ENCODE measurements around the gene CNIH3.
"Not testable (repeated sequence)": the region's sequence is repeated elsewhere in the genome, so short reads cannot be mapped to it uniquely, and the experiment has no call there.

Gene CNIH3

DNA sequence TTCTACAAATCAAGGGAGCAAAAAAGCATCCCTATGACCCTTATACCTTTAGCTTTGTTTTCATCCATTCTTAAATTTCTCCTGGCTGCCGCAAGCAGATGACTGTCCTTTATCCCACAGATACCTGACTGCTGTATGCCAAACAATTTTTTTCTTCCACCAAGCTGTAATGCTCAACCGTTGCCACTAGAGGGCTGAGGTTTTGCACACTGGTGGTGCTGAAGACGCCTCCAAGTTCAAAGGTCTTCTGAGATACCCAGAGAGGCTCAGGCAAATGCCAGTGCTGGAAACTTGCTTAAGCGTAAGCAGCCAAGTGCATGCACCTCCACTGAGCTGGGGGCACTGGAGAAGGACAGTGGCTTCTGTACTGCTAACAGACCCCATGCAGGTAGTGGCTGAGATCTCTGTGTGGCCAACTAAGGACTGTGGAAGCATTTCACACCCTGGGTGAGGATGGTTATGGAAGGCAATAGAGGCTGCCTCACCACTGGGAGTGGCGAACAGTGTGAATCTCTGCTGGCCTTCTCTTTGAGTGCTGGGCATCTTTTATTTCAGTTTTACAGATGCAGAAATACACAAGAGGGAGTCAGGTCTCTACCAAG is 28.5 kb downstream of the CNIH3 start:
- DNase-seq, result peak; percentile 81

DNA sequence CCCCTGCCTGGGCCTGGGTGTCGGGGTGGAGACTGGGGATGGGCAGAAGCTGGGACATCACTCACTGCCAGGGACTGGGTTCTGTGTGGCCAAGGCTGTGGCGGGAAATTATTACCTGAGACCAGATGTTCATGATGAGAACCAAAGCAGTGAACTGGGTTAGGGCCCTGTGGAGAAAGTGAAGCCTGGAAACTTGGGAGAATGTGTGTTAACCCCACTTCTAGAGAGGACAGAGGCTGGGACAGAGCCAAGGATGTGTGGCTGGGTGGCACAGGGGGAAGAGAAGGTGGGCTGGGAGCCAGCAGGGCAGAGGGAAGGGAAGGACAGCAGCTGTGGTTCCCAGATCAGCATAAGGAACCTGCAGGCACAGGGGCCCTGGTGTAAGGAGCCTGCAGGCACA is 31.3 kb downstream of the CNIH3 start:
- DNase-seq, result no peak

DNA sequence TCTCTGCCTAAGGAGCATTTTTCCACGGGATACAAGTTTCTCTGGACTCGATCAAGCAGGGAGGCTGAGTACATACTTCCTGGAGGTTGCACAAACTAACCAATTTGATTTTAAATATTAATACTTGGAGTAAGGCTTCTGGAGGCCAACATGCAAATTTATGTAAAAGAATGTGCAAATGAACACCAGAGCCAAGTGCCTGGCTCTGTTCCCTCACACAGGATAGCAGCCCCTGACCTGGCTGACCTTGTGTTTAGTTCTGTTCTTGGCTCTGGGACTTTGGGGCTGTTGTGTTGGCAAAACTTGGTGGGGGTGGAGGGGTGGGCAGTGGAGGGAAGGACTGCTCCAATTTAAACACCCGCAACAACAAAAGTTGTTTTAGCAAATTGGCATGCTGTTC is 34.2 kb downstream of the CNIH3 start:
- DNase-seq, result no peak

DNA sequence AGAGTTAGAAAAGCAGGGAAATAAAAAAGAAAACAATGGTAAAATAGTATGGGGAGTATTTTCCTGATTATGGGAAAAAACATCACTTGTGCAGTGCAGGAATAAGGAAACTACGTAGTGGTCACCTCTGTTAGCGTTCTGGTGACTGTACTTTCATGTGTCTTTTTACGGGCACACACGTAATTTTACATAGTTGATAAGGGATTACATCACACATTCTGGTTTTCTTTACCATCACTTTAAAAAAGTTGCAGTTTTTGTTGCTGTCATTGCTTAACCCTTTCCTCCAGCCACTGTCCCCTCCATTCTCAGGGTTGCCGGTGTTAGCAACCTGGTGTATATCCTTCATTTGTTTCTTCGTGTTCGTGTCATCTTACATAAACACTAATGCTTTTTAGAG is 35.1 kb downstream of the CNIH3 start:
- no peak for DNase-seq

DNA sequence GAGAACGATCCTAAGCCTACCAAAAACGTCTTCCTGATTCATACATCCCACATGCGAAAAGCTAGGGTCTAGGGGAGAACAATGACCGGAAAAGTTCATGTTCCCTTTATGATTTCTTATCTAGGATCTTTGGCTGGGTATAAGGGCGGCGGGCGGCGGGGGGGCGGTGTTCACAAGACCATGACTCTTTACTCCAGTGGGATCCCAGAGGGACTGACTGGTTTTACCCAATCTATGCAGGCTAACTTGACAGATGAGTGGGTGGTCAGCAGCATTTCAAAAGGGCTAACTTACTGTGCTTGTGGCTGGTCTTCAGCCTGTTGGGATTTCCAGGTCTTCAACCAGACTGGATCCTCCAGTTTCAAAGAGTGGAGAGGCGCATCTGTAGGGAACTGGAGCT is 40.3 kb downstream of the CNIH3 start:
- no peak for DNase-seq

DNA sequence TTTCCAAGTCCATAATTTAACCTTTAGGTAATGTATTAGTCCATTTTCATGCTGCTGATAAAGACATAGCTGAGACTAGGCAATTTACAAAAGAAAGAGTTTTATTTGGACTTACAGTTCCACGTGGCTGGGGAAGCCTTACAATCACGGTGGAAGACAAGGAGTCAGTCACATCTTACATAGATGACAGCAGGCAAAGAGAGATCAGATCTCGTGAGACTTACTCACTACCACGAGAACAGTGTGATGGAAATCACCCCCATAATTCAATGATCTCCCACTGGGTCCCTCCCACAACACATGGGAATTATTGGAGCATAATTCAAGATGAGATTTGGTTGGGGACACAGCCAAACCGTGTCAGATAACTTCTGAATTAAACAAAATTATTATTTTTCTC is 44.0 kb downstream of the CNIH3 start:
- no peak for DNase-seq

DNA sequence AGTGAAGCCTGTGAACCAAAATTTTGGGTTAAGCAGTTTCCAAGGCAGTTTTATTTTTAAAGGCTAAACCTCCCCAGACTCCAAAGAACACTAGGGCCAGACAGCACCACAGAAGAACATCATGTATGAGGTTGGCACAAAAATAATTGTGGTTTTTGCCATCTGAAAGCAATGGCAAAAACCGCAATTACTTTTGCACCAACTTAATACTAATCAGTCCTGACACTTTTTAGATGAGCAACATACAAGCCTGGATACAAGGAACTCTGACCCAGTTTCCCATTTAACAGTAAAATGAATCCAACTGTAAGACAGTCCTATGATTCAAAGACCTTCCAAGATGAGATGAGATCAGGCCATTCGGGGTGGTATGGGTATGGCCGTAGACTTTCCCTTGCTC is 46.8 kb downstream of the CNIH3 start:
- no peak for DNase-seq

DNA sequence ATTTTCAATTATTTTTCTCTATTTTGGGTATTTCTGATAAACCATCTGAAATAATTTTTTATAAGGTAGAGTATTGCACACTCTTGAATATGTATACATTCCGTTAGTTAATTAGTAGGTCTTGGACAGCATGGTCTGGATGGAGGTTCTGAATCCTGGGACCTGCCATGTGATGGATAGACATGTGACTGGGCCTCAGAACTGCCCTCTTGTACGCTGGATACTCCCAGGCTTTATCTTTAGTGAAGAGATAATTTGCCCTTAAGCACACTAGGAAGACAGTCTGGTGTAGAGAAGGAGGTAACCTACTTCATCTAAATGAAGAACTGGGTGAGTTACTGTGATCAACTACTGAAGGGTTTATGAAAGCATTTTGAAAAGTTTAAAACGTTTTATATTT is 48.9 kb downstream of the CNIH3 start:
- DNase-seq, result no peak

DNA sequence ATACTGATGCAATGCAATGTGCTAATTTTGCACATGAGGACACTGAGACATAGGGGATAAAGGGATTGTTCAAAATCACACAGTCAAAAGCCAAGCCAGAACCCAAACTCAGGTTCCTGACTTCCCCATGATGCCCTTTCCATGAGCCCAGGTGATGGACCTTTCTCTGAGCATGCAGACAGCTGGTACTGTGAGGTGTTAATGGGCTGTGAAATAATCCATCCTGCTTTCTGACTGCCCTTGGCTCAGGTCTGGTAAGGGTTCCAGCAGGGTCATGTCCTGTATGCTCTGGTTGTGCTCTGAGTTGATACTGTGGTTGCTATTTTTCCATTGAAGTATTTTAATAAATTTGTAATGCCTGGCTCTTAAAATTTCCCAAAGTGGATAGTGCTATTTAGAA is 50.0 kb downstream of the CNIH3 start:
- DNase-seq, result no peak

DNA sequence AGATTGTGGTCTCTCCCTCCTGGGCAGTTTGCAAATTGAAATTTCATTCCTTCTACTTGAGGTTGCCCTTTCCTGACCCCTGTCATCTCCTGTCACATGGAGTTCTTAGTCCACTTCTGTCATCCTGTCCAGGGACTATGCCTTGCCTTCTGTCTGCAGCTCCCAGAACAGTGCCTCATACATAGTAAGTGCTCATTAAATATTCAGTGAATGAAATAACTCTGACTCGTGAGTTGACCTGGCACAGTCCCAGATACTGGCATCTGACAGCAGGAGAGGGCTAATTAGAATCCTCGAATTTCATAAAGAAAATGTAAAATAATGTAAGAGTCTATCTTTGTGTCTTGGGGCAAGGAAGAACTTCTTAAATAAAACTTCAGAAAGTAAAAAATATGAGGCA is 50.8 kb downstream of the CNIH3 start:
- no peak for DNase-seq

DNA sequence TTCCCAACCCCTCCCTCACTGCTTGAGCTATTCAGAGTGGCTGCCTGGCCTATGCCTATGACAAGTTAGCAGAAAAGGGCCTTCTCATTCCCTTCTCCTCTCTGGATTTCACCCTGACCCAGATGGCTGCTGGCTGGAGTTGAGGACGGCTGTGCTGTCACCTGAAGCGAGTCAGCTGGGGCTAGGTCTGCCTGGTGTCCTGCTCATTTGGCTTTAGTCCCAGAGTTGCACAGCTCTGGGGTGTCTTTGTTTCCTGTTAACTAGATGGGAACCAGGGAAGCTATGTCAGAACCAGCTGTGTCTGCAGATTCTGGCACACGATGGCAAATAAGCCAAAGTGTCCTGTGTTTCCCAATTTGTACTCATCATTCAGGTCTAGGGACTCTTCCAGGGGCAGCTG is 52.9 kb downstream of the CNIH3 start:
- no peak for DNase-seq

DNA sequence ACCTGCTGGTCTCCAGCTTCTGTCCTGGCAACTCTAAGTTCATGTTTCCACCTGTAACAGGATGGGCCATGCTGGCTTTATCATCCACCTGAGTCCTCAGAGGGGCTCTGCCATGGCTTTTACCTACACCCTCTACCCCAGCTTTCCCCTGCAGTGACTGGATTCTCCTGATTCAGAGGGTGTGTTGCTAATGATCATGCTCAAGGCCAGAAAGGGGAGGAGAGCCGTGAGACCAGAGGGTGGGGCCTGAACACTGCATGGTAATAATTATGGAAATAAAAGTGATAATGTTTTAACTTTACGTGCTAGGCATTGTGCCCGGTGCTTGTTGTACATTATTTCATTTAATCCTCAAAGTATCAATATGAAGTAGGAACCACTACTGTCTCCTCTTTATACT is 53.3 kb downstream of the CNIH3 start:
- no peak for DNase-seq

DNA sequence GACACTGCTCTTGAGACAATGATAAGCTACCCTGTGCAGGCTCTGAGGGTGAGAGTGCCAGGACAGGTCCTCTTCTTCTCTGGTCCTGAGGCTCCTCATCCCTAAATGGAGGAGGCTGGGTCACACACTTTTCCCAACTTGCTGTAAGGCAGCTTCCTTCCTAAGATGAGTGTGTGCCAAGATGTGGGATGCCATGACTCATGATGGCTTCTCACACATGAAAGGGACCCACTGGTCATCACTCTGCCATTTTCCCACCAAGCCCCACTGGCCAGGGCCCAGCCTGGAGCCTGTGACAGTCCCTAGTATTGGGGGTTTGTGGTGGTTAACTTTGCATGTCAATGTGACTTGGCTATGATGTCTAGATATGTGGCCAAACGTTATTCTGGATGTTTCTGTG is 54.4 kb downstream of the CNIH3 start:
- no peak for DNase-seq

DNA sequence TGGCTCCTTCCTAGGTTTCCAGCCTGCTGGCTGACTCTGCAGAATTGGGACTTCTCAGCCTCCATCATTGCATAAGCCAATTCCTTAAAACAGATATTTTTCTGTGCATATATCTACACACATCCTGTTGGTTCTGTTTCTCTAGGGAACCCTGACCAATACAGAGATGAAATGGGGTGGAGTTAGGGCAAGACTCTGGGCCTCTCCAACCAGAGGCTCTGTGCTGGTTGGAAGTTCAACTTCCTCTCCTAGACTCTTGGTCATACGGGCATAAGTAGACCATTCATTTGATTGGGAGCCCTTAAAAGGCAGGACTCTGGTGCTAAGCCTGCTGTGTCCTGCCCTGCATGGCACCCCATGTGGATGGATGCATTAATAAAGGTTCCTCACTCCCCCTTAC is 55.0 kb downstream of the CNIH3 start:
- DNase-seq, result no peak

DNA sequence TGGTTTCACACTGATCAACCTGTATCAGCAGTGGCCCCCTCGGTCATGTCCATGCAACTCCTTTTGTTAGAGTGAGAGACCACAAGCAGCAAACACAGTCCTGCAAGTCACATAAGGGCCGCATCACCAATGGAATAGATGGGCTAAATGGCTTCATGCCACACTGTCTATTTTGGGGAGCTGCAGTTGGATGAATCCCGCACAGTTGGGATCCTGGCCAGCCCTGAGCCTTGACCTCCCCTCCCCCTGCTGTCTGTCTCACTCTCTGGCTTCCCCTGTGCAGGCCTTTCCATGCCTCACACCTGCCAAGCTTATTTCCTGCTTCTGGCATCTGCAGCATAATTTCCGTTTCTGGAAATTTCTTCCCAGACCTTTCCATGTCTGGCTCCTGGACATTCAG is 57.0 kb downstream of the CNIH3 start:
- DNase-seq, result no peak

DNA sequence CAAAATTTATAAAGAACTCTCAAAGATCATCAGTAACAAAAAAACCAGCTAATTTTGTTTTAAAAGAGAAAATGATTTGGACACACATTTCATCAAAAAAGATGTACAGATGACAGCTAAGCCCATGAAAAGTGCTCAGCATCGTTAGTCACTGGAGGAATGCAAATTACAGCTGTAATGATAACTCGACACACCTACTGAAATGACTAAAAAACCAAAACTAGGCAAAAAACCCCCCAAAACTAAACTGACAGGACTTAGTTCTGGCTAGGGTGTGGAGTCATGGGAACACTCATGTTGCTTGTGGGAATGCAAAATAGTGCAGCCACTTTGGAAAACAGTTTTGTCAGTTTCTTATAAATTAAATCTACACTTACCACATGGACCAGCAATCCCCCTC is 59.5 kb downstream of the CNIH3 start:
- DNase-seq, result no peak

DNA sequence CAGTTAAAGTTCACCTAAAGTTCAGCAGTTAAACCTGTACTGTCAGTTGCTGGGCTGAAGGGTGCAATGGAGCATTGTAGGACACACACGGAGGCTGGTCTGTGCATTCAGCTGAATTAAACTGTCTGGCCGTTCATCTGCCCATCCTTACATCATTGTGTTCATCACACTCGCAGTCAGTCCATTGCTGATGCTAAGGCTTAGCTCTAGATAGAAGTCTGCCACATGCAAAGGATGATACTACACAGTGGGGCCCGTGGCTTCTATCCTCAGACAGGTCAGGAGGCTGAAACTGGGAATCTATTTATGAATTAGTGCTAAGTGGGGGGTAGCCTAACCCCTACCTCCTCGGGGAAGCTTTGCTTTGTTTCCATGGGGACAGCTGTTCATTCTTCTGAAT is 60.4 kb downstream of the CNIH3 start:
- peak; percentile 63 for DNase-seq

DNA sequence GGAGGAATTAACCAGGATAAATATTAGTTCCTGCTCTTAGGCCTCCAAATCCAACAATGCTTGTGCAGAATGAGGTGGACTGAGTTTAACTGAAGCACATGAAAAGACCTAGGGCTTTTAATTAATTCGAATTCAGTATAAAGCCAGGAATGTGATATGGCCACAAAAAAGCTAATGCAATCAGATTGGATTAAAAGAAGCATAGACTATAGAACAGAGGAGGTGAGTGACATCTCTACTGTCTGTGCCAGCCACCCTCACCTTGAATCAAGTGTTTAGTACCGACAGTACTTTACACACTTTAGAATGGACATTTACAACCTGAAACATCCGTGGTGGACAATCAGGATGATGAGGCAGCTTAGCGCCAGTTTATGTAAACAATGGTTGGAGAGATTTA is 62.1 kb downstream of the CNIH3 start:
- DNase-seq, result no peak

DNA sequence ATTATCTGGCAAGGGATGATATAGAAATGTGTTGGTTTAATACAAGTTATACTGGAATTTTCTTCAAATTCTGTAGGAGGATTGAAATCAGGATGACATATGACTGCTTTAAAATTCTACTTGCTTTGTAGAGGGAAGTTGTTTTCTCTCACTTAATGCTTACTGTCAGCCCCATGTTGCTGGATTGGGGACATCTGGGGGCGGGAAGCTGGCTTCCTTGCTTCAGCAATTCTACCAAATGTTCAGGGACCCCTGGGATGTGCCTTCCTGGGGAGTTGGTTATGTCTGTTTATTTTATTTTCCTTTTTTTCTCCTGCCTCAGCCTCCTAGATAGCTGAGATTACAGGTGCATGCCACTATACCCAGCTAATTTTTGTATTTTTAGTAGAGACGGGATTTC is 63.5 kb downstream of the CNIH3 start:
- no peak for DNase-seq

DNA sequence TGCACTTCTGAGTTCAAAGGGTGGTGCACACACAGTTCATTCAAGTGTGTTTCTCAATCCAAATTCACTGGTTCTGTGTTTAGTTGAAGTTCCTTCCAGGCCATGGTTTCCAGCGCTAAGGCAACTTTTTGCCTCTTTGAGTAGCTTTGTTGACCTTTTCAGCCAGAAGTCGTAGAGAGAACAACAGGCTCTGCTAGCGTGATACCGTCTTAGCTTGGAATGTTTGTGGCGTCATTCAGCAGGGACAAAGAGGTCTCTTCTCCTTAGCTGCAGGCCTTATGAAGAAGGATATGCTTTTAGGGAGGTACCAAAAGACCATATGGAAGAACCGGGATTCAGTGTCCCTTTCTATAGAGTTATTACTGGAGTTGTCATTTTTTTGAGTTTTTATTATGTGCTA is 65.7 kb downstream of the CNIH3 start:
- DNase-seq, result no peak

DNA sequence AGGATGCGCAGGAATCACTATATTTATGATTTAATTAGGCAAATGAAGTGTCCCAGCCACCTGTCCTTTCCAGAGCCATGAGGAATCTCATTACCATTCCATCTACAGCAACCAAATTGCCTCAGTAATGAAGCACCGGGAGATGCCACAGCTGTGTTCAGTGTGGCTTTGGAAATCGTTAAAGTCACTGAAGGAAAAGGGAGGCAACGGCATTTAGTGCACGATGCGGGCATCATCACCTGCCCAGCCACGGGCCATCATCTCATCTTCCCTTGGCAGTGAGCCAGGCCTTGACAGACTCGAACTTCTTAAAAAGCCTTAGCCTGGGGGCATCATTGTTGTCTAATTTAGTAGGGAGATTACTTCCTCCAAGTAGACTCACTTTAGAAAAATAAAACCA is 67.8 kb downstream of the CNIH3 start:
- DNase-seq, result peak; percentile 67

DNA sequence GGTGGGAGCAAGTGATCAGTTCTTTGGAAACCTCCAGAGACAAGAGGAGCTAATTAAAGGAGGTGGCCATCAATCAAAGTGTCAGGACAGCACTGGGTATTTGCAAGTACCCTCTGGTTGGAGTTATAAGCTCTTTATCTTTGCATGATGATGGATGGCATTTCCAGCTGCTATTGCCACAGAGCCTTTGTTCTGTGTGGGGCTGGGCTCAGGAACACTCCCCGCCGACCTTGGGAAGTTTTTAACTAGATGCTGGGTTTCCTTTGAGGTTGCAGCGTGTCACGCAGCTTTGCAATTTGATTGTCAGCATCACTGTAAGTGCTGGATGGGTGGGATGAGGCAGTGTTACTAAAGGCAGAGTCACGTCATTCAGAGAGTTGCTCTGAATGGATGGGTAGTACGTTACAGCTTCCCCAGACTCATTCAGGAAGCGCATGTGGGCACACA is 68.9 kb downstream of the CNIH3 start:
- DNase-seq, result no peak

DNA sequence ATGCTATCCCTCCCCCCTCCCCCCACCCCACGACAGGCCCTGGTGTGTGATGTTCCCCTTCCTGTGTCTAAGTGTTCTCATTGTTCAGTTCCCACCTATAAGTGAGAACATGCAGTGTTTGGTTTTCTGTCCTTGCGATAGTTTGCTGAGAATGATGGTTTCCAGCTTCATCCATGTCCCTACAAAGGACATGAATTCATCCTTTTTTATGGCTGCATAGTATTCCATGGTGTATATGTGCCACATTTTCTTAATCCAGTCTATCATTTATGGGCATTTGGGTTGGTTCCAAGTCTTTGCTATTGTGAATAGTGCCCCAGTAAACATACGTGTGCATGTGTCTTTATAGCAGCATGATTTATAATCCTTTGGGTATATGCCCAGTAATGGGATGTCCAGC is 70.0 kb downstream of the CNIH3 start:
- not testable (repeated sequence) for DNase-seq

DNA sequence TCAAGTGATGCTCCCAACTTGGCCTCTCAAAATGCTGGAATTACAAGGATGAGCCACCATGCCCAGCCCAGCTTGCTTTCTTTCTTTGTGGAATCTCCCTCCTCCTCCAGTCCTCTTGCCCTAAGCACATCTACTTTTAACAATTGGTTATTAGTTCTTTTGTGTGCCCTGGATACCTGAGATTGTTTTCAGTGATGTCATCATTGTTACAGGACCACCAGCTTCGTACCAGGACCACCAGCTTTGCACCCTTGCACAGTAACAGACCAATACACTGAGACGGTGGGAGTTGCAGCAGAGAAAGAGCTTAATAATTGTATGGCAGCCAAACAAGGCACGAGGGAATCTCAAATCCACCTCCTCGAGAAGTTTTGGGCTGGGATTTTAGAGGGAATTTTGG is 71.3 kb downstream of the CNIH3 start:
- no peak for DNase-seq

DNA sequence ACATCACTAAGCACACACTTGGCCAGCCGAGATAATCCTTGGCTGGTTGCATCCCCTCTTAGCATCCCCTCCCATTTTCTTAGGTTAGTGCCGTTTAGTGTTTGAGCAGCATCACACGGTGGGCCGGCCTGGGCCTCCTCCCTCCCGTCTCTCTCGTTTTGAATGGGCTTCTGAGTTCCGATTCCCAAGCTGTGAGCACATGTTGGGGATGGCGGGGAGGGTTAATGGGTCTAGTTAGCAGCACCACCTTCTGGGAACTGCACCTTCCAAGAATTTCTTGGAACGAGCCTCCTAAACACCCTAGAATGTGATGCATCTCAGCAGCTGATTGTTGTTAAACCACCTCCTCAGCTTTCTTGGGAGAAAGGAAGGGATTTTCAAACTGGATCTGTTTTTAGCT is 73.3 kb downstream of the CNIH3 start:
- DNase-seq, result no peak

DNA sequence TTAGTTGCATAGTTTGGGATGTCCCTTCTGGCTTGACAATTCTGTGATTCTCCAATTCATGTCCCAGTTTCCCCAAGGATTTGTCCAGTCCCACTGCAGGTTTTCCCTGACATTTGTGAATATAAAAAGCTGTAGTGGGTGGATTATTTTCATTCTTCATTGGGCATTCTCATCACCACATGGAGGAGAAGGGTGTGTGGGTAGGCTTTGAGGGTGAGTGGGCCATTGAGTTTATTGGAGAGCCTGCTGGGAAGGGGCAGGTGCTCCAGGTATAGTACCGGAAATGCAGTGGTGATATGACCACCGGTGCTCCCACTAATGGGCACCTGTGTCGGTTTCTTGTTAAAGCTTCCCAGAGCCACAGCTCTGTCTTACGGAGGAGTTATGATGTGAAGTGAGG is 74.5 kb downstream of the CNIH3 start:
- DNase-seq, result no peak
